NCI-H345 treated with DMSO at 0.1 percent for 48 hours (cell line): Measurements from ENCODE around the gene ARL2.
"Not testable (repeated sequence)": the region's sequence is repeated elsewhere in the genome, so short reads cannot be mapped to it uniquely, and the experiment has no call there.

Source experiments
- DNase-seq: peaks from one replicate; lab custom pipeline; 2025; ENCODE audit not compliant: unreplicated experiment; lab: John Stamatoyannopoulos, UW

The ARL2 gene

GRCh38 chr11:65013888-65014725 lies at the start of gene ARL2:
TSS of gene ARL2 (plus strand) at chr11:65014160. CDS start at chr11:65014208, 48 bp downstream.
- peak; percentile 80 for DNase-seq

DNA sequence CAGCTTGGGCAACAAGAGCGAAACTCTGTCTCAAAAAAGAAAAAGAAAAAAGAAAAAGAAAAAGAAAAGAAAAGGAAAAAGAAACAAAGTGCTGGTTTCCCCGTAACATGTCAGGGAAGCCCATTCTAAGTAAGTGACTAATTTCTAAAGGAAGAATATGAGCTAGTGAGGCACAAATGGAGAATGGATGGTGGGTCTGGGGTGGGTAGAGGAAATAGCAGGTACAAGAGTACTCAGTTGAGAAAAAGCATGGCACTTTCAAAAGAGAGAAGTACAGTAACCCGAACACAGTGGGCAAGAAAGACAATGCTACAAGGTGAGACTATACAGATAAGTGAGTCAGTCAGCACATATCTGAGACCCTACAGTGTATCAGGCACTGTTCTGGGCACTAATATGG lies 46.6 kb upstream of the ARL2 start:
- DNase-seq, result no peak

- no peak for DNase-seq
These were observed 44.8 kb upstream of the ARL2 start for GRCh38 chr11:64969209-64969608.

GRCh38 chr11:64970731-64971151 lies 43.2 kb upstream of the ARL2 start:
- DNase-seq, result no peak

DNA sequence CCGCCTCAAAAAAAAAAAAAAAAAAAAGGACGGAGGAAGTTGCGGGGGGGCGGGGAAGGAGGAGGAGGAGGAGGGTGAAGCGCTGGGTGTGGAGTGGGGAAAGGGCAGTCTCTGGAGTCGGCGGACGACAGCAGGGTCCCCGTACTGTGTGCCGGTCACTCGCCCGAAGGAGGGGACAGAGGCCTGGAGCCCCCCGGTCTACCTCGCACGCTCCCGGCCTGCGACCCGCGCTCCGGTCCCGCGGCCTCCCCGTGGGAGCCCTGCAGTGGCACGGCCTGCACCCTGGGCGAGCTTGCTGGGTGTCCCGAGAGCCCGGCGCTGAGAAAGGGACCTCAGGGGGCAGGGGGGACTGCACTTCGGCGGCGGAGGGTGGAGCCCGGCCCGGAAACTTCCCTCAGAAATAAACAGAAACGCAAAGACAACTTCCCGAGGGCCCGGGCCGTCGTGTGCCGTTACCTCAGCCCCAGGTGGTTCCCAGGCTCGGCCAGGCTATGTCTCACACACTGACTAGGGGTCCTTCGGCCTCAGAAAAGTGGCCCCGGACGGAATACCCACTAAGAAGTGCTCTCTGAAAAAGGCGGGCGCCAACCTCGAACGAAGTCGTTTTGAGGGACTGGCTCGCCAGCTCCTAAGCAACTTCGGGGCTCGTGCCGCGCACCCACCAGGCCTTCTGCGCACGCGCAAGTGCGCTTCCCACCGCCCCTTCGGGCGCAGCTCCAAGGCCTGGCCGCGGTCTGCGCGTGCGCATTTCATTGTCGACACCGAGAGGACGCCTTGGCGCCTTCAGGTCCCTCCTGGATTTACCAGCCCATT lies 42.3 kb upstream of the ARL2 start, which contains the start of gene MAJIN:
TSS of gene MAJIN (minus strand) at position 688 of the 813 bp plus-strand sequence. CDS start 12,703 bp downstream, outside the sequence.
- DNase-seq, result no peak

GRCh38 chr11:64974124-64974523 lies 39.8 kb upstream of the ARL2 start:
- DNase-seq, result no peak

GRCh38 chr11:64976651-64977050 lies 37.3 kb upstream of the ARL2 start:
- no peak for DNase-seq

DNA sequence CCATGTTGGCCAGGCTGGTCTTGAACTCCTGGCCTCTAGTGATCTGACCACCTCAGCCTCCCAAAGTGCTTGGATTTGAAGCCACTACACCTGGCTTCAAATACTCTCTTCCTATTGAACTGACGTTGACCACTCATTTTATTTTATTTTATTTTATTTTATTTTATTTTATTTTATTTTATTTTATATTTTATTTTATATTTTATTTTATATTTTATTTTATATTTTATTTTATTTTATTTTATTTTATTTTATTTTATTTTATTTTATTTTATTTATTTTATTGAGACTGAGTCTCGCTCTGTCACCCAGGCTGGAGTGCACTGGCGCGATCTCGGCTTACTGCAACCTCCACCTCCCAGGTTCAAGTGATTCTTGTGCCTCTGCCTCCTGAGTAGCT lies 30.6 kb upstream of the ARL2 start:
- not testable (repeated sequence) for DNase-seq

DNA sequence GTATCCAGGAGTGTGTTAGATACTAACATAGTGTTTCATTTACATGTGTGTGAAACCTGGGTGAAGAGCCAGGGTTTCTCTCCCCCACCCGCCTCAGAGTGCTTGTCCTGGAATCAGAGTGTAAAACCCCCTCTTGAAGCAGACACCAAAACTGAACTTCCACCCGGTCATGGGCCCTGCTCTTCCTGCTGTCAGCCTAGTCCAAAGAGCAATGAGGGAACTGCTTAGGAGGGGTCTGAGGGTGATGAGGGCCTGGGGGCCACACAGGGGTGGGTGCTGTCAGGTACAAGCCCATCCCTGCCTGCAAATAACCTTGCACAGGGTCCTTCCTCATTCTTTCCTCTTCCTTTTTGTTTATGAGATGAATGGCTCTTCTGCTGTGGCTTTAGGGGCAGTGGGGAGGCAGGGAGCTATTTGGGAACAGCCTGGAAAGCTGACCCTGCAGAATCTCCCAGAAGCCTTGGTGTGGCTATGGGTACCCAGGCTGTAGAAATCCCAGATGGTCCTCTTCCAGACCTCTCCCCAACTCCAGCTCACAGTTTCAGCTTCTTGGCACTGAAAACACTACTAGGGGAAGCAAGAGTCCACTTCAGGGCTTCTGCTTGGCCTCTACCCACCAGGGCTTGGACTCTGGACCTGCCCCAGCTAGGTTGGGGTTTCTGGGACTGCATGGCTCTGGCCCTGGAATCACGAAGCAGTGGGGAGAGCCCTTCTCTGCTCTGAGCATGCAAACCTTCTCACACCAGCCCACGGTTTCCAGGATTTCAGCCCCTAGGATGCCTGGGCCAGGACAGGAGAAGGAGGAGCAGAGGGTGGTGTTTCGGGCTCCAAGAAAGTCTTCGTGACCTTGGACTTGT lies 25.7 kb upstream of the ARL2 start:
- no peak for DNase-seq

DNA sequence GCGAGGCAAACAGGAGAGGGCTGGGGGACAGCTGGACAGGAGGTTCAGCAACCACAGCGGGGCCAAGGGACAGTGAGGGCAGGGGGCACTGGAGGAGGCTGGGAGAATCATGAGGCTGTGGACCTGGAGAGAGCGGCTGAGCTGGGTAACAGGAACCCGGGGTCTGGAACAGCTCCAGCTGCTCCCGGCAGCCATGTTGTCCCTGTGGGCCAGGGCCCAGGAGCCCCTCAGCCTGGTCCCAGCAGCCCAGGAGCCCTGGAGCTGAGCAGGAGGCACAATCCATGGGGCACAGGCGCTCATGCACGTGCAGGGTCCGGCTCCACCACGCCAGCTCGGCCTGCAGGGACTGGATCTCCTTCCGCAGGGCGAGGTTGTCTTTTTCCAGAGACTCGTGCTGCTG lies 24.5 kb upstream of the ARL2 start:
- no peak for DNase-seq

DNA sequence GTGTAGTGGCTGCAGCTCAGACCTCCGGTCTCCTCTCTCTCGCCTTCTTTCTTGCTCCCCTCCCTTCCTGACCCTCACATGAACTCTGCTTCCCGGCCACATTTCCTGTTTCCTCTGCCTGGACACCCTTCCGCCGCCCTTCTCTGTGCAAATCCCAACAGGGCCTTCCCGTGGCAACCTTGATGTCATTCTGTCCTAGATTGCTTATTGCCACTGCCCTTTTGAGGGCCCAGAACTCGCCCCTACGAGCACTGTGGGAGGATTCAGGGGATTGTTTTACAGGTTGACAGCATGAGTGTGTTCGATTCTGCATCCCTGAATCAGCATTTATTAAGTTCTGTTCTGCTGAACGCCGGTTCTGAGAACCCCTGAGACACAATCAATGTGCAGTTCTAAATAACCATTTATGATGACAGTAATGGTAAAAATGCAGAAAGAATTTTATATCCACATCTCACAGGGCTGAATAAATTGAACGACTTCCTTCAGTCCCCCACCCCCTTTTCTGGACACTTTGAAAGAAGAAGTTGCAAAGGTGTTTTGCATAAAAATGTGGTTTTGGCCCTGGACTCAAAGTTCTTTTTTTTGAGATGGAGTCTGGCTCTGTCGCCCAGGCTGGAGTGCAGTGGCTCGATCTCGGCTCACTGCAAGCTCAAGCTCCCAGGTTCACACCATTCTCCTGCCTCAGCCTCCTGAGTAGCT lies 23.6 kb upstream of the ARL2 start:
- DNase-seq, result no peak

DNA sequence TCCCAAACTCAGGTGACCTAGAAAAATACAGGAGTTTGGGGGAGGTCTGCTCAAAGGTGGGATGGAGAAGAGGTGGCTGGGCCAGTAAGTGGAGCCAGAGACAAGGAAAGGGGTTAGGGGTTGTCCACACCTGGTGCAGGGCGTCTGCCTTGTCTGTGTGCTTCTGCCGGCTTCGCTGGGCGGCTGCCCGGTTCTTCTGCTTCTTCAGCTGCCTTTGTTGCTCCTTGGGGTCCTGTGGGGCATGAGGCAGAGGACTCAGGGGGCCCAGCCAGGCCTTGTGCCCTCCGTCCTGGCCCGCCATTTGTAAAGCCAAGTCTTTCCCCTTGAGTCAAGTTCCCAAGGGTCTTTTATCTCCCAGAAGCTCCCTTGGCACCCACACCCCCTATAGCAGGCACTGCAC lies 19.6 kb upstream of the ARL2 start:
- DNase-seq, result no peak

- DNase-seq, result no peak
These were observed 17.6 kb upstream of the ARL2 start for GRCh38 chr11:64996327-64996709.

DNA sequence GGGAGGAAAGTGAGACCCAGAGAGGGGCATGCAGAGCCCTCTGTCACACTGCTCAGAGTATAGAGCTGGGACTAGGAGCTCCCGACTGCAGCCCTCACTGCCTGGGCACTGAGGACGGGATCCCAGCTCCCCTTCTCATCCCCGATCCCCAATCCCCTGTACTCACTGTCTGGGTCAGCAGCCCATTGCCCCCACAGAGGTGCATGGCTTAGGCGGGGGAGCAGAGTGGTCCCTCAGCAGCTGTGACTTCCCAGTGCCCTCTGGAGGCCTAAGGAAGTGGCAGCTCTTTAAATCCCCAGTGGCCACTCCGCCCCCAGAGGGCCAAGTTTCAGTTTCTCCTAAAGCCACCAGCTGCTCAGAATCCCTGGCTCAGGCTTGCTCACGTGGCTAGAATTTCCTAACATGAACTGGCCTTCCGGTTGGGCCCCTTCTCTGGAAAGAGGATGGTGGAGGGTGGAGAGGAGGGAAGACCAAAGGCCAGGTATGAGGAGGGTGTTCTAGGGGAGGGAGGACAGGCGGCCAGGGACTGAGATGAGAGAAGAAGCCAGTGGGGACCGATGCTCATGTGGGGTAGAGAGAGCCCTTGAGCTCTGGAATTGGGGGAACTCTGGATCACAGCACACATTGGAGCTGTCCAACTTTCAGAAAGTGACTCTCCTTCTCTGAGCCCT lies 17.1 kb upstream of the ARL2 start, which contains the start of gene BATF2:
TSS of gene BATF2 (minus strand) at position 262 of the 671 bp plus-strand sequence. CDS start at position 205, 57 bp downstream.
- DNase-seq, result no peak

DNA sequence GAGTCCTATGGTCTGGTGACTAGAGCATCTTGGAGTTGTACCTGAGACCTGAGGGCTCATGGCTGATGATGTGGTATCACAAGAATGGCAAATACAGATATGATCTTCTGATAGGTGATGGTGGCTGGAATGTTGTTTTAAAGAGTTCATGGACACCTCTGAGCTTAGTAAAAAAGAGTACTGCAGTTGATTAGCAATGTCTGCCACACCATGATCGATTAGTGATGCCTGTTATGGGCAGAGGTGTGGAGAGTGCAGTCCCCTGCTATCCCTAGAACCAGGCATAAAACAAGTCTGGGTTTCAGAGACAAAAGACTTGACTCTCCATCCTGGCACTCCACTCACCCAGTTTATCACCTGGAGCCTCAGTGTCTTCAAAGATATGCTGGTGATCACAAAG lies 15.8 kb upstream of the ARL2 start:
- DNase-seq, result no peak

GRCh38 chr11:64998690-64999431 lies 15.1 kb upstream of the ARL2 start:
- DNase-seq, result no peak

GRCh38 chr11:64999478-64999877 lies 14.5 kb upstream of the ARL2 start:
- no peak for DNase-seq

- DNase-seq, result no peak
These were observed 11.3 kb upstream of the ARL2 start for GRCh38 chr11:65002706-65003105.

GRCh38 chr11:65003282-65003681 lies 10.7 kb upstream of the ARL2 start:
- no peak for DNase-seq
